Spleen (tissue), 11 donors: ENCODE data around the gene ADCY4. TPM values are rescaled to one million over a fixed set of nuclear protein-coding genes. Genes with fewer than 3 reads are reported as not detected.

ENCODE experiments used
- DNase-seq: peaks from one replicate; pipeline ENCODE4 v3.0.0-alpha.2; 2020
- H3K27ac ChIP-seq, 8 donors: fragments of 200-600 bp; sonication (generic) in 7 of 8; 1 replicate in 4 of 8; 2 replicates in 4 of 8; pipeline versions ENCODE4 v1.5.0 to v1.8.0; 2016 to 2021; ENCODE audit warnings: inconsistent platforms in 4 of 8, mild to moderate bottlenecking in 4 of 8, moderate library complexity in 1 of 8
- H3K27me3 ChIP-seq, 7 donors: fragments of 200-600 bp; sonication (generic) in 6 of 7; replicated peaks in 1 of 7; 1 replicate in 4 of 7; 2 replicates in 3 of 7; pipeline versions ENCODE4 v1.5.0 to v1.8.0; 2016 to 2021; ENCODE audit warnings: inconsistent platforms in 3 of 7, mild to moderate bottlenecking in 1 of 7
- H3K36me3 ChIP-seq, 6 donors: fragments of 200-600 bp; sonication (generic) in 5 of 6; 1 replicate in 4 of 6; 2 replicates in 2 of 6; pipeline versions ENCODE4 v1.5.0 to v1.8.0; 2016 to 2021; ENCODE audit warnings: inconsistent platforms in 2 of 6
- H3K4me1 ChIP-seq, 6 donors: fragments of 200-600 bp; sonication (generic) in 5 of 6; 1 replicate in 3 of 6; 2 replicates in 3 of 6; pipeline versions ENCODE4 v1.5.0 to v1.8.0; 2016 to 2021; ENCODE audit warnings: inconsistent platforms in 3 of 6
- H3K4me3 ChIP-seq, 8 donors: fragments of 200-600 bp; sonication (generic) in 7 of 8; 1 replicate in 4 of 8; 2 replicates in 4 of 8; pipeline versions ENCODE4 v1.5.0 to v1.8.0; 2016 to 2021; ENCODE audit warnings: inconsistent platforms in 4 of 8, mild to moderate bottlenecking in 4 of 8, moderate library complexity in 2 of 8
- H3K9me3 ChIP-seq, 8 donors: fragments of 200-600 bp; sonication (generic) in 7 of 8; 1 replicate in 4 of 8; 2 replicates in 4 of 8; pipeline versions ENCODE4 v1.5.0 to v1.8.0; 2016 to 2021; ENCODE audit warnings: inconsistent platforms in 4 of 8
- POLR2A ChIP-seq, 3 donors: fragments of 450-650 bp; IDR thresholded peaks; one replicate each; pipeline ENCODE4 v1.5.1; 2017; ENCODE audit warnings: antibody characterized with exemption in 3 of 3, mild to moderate bottlenecking in 1 of 3
- POLR2AphosphoS5 ChIP-seq, 3 donors: sonication (generic); formaldehyde crosslinking; IDR thresholded peaks; one replicate each; pipeline ENCODE4 v1.5.1; 2017; ENCODE audit warnings: antibody characterized with exemption in 3 of 3
- WGBS, 5 donors: extraction: QIAGEN DNeasy Blood & Tissue Kit in 3 of 5; methylation state at CpG; one replicate each; pipeline versions ENCODE4 v1.1.5 to v1.1.7; 2013 to 2018; 5-methylcytosine and 5-hydroxymethylcytosine counted together
- intact Hi-C: fragments of 100-400 bp; cut with DNase I; formaldehyde crosslinking; loops from one replicate; pipeline ENCODE4 v1.15.0; 2023; ENCODE audit warnings: low total_unique reads
- polyA plus RNA-seq, 3 donors: library from polyadenylated mRNA; stranded (reverse); fragments of 200-250 nt; gene quantifications; one replicate each; pipeline ENCODE4 v1.2.1, GENCODE V29; 2013
- total RNA-seq, 7 donors: library from RNA; depleted of rRNA in 3 of 7; stranded (reverse); fragments of >200 nt in 3 of 7; fragmentation: NEBNext Ultra II Directional in 4 of 7; extraction: Animal tissue kit (Norgen Biotek cat#: 25700) in 4 of 7; gene quantifications; one replicate each; pipeline versions ENCODE4 v1.1.0 to v1.2.1, GENCODE V29; 2016 to 2021
- TF ChIP-seq, protein P1 (sequence below), 11 experiments: fragments of 200-600 bp in 7 of 11; fragments of 450-650 bp in 4 of 11; sonication (generic) in 4 of 11; IDR thresholded peaks in 8 of 11; conservative IDR thresholded peaks in 3 of 11; 1 replicate in 7 of 11; 2 replicates in 4 of 11; pipeline versions ENCODE4 v1.4.0 to v1.8.0; 2016 to 2021; ENCODE audit warnings: antibody characterized with exemption in 11 of 11, inconsistent platforms in 4 of 11, mild to moderate bottlenecking in 1 of 11
- donor health status: healthy with polysubstance abuse.
- donor health status: DM: no; HTN: no; CAD: no; lungs with moderate emphysema.
- donor health status: DM: no; HTN: no; CAD: no.
- donor health status: Bipolar disorder and iron deficiency.
- donor health status: healthy.
- donor health status: DM: no; HTN: no; CAD: no.
- donor health status: DM: yes; HTN: yes; CAD: no.

Gene ADCY4
- total and polyA plus RNA-seq, 10 donors, result 13.0 to 114 (median 56.7) TPM

GRCh38 chr14:24312736-24313507, 21.9 kb downstream of the ADCY4 start:
- TF ChIP-seq POLR2A (IDR thresholded peaks at IDR 0.05) (no peak), POLR2AphosphoS5 (IDR thresholded peaks at IDR 0.05) (peak in 2 of 3 donors; percentile 39 to 94)
- TF ChIP-seq, protein P1, sequence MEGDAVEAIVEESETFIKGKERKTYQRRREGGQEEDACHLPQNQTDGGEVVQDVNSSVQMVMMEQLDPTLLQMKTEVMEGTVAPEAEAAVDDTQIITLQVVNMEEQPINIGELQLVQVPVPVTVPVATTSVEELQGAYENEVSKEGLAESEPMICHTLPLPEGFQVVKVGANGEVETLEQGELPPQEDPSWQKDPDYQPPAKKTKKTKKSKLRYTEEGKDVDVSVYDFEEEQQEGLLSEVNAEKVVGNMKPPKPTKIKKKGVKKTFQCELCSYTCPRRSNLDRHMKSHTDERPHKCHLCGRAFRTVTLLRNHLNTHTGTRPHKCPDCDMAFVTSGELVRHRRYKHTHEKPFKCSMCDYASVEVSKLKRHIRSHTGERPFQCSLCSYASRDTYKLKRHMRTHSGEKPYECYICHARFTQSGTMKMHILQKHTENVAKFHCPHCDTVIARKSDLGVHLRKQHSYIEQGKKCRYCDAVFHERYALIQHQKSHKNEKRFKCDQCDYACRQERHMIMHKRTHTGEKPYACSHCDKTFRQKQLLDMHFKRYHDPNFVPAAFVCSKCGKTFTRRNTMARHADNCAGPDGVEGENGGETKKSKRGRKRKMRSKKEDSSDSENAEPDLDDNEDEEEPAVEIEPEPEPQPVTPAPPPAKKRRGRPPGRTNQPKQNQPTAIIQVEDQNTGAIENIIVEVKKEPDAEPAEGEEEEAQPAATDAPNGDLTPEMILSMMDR (IDR thresholded peaks at IDR 0.05 in 8 of 11, conservative IDR thresholded peaks at IDR 0.05 in 3 of 11), result peak in 1 of 11 experiments; percentile 23
- DNase-seq, result peak; percentile 86
- no peaks in the 10 kb centered on the region for H3K9me3 ChIP-seq
- WGBS, 5 donors, result 16 to 25% (median 22%) methylated on average over 9 of the region's 9 CpGs
- H3K27ac ChIP-seq, result peak overlapping the region; percentile 91 to 98 (median 96)
- H3K36me3 ChIP-seq, result peaks cover 0 to 40% (median under 1%) of the 10 kb centered on the region in 6 donors
- intact Hi-C loops, result no loop called here
- peaks cover 55 to 100% (median 91%) of the 10 kb centered on the region in 6 donors for H3K4me1 ChIP-seq
- H3K4me3 ChIP-seq, result peak overlapping the region in 4 of 8 donors; percentile 64 to 88 (median 83)
- no peaks in the 10 kb centered on the region for H3K27me3 ChIP-seq

- DNase-seq, result peak; percentile 75
- intact Hi-C loops, result no loop called here
- WGBS, 5 donors, result 53 to 77% (median 71%) methylated on average over 1 of the region's 1 CpG
- TF ChIP-seq, protein P1 (IDR thresholded peaks at IDR 0.05 in 8 of 11, conservative IDR thresholded peaks at IDR 0.05 in 3 of 11), result peak in 1 of 11 experiments; percentile 23
- TF ChIP-seq POLR2AphosphoS5 (IDR thresholded peaks at IDR 0.05) (no peak), POLR2A (IDR thresholded peaks at IDR 0.05) (no peak)
- peak overlapping the region; percentile 64 to 88 (median 76) for H3K4me3 ChIP-seq
- H3K4me1 ChIP-seq, result peaks cover 59 to 100% (median 93%) of the 10 kb centered on the region in 6 donors
- peak overlapping the region; percentile 91 to 98 (median 96) for H3K27ac ChIP-seq
- no peaks in the 10 kb centered on the region for H3K27me3 ChIP-seq
- no peaks in the 10 kb centered on the region for H3K9me3 ChIP-seq
- peaks cover 0 to 42% (median 9%) of the 10 kb centered on the region in 6 donors for H3K36me3 ChIP-seq
These were observed 22.8 kb downstream of the ADCY4 start for GRCh38 chr14:24311837-24312615.

DNA sequence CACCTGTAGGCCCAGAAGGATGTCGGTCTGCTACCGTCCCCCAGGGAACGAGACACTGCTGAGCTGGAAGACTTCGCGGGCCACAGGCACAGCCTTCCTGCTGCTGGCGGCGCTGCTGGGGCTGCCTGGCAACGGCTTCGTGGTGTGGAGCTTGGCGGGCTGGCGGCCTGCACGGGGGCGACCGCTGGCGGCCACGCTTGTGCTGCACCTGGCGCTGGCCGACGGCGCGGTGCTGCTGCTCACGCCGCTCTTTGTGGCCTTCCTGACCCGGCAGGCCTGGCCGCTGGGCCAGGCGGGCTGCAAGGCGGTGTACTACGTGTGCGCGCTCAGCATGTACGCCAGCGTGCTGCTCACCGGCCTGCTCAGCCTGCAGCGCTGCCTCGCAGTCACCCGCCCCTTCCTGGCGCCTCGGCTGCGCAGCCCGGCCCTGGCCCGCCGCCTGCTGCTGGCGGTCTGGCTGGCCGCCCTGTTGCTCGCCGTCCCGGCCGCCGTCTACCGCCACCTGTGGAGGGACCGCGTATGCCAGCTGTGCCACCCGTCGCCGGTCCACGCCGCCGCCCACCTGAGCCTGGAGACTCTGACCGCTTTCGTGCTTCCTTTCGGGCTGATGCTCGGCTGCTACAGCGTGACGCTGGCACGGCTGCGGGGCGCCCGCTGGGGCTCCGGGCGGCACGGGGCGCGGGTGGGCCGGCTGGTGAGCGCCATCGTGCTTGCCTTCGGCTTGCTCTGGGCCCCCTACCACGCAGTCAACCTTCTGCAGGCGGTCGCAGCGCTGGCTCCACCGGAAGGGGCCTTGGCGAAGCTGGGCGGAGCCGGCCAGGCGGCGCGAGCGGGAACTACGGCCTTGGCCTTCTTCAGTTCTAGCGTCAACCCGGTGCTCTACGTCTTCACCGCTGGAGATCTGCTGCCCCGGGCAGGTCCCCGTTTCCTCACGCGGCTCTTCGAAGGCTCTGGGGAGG, 23.9 kb downstream of the ADCY4 start, which contains the start of gene LTB4R:
Gene LTB4R, plus strand, starts transcription at position 857 of the 959 bp plus-strand sequence. CDS start 4,150 bp downstream, outside the sequence.
- TF ChIP-seq POLR2A (IDR thresholded peaks at IDR 0.05) (peak; percentile 6 to 41 (median 12)), POLR2AphosphoS5 (IDR thresholded peaks at IDR 0.05) (peak; percentile 74 to 89 (median 87))
- TF ChIP-seq, protein P1 (IDR thresholded peaks at IDR 0.05 in 8 of 11, conservative IDR thresholded peaks at IDR 0.05 in 3 of 11), result peak in 10 of 11 experiments; percentile 23 to 75 (median 54)
- Histone ChIP-seq H3K4me3 (peak within 1 kb of the TSS; percentile 64 to 88 (median 76)), H3K27ac (peak within 1 kb of the TSS; percentile 91 to 98 (median 96)), H3K27me3 (no peaks in the 10 kb centered on the region), H3K36me3 (peaks cover 0 to 42% (median 20%) of the 10 kb centered on the region in 6 donors), H3K4me1 (peaks cover 59 to 100% (median 91%) of the 10 kb centered on the region in 6 donors), H3K9me3 (no peaks in the 10 kb centered on the region)
- intact Hi-C loops, result no loop called here
- peak; percentile 96 for DNase-seq
- 2 to 12% (median 4%) methylated on average over 15 to 99 of the region's 99 CpGs for WGBS, 5 donors
